ENCODE measurements around the gene OPCML.

Gene OPCML

GRCh38 chr11:133553885-133554740, 21.8 kb upstream of the OPCML start:
- H3K4me2 ChIP-seq (ENCODE audit: low read depth, low read length, poor library complexity, severe bottlenecking), result no peak overlapping the region
- peaks cover 5% of the 10 kb centered on the region; the same call in 1 of the 2 replicates for H3K9me3 ChIP-seq (ENCODE audit: insufficient read depth, low read depth, low read length)
- no peaks in the 10 kb centered on the region for H3K27me3 ChIP-seq (ENCODE audit: insufficient read depth, low read length, poor library complexity, severe bottlenecking)
- no peak overlapping the region for H3K9ac ChIP-seq (ENCODE audit: low read depth, low read length, poor library complexity, severe bottlenecking)
- no peak overlapping the region for H3K4me3 ChIP-seq (ENCODE audit: low read length, poor library complexity, severe bottlenecking)
- no peaks in the 10 kb centered on the region for H3K9me2 ChIP-seq (replicated peaks; ENCODE audit: low read depth, low read length)
- TF ChIP-seq CTCF (conservative IDR thresholded peaks at IDR 0.05; ENCODE audit: low read length) (no peak), EZH2phosphoT487 (IDR thresholded peaks at IDR 0.05; ENCODE audit: borderline replicate concordance) (no peak)
- H3F3A ChIP-seq (ENCODE audit: low read depth), result no peaks in the 10 kb centered on the region
- H3K36me3 ChIP-seq (ENCODE audit: insufficient read depth, low read length), result no peaks in the 10 kb centered on the region
- H4K20me1 ChIP-seq (ENCODE audit: insufficient read depth, low read length, poor library complexity, severe bottlenecking), result no peaks in the 10 kb centered on the region
- H3K79me2 ChIP-seq (ENCODE audit: insufficient read depth, low read length), result no peaks in the 10 kb centered on the region
- no peaks in the 10 kb centered on the region for H3K4me1 ChIP-seq (ENCODE audit: insufficient read depth, low read length, poor library complexity, severe bottlenecking)
- no peak overlapping the region for H2AFZ ChIP-seq (ENCODE audit: low read length)

GRCh38 chr11:133552938-133553337, 20.6 kb upstream of the OPCML start:
- H4K20me1 ChIP-seq (ENCODE audit: insufficient read depth, low read length, poor library complexity, severe bottlenecking), result no peaks in the 10 kb centered on the region
- no peak for TF ChIP-seq EZH2phosphoT487 (IDR thresholded peaks at IDR 0.05; ENCODE audit: borderline replicate concordance)
- no peak for TF ChIP-seq CTCF (conservative IDR thresholded peaks at IDR 0.05; ENCODE audit: low read length)
- H3K4me1 ChIP-seq (ENCODE audit: insufficient read depth, low read length, poor library complexity, severe bottlenecking), result no peaks in the 10 kb centered on the region
- H3F3A ChIP-seq (ENCODE audit: low read depth), result no peaks in the 10 kb centered on the region
- H3K79me2 ChIP-seq (ENCODE audit: insufficient read depth, low read length), result no peaks in the 10 kb centered on the region
- no peaks in the 10 kb centered on the region for H3K27me3 ChIP-seq (ENCODE audit: insufficient read depth, low read length, poor library complexity, severe bottlenecking)
- H3K9me3 ChIP-seq (ENCODE audit: insufficient read depth, low read depth, low read length), result peaks cover 5% of the 10 kb centered on the region; the same call in 1 of the 2 replicates
- H3K4me2 ChIP-seq (ENCODE audit: low read depth, low read length, poor library complexity, severe bottlenecking), result no peak overlapping the region
- no peak overlapping the region for H3K4me3 ChIP-seq (ENCODE audit: low read length, poor library complexity, severe bottlenecking)
- H3K9me2 ChIP-seq (replicated peaks; ENCODE audit: low read depth, low read length), result no peaks in the 10 kb centered on the region
- H3K36me3 ChIP-seq (ENCODE audit: insufficient read depth, low read length), result no peaks in the 10 kb centered on the region
- H2AFZ ChIP-seq (ENCODE audit: low read length), result no peak overlapping the region
- H3K9ac ChIP-seq (ENCODE audit: low read depth, low read length, poor library complexity, severe bottlenecking), result no peak overlapping the region

- H3K4me1 ChIP-seq (ENCODE audit: insufficient read depth, low read length, poor library complexity, severe bottlenecking), result no peaks in the 10 kb centered on the region
- H3K27me3 ChIP-seq (ENCODE audit: insufficient read depth, low read length, poor library complexity, severe bottlenecking), result no peaks in the 10 kb centered on the region
- H3K9me3 ChIP-seq (ENCODE audit: insufficient read depth, low read depth, low read length), result peaks cover 5% of the 10 kb centered on the region; the same call in 1 of the 2 replicates
- no peak for TF ChIP-seq CTCF (conservative IDR thresholded peaks at IDR 0.05; ENCODE audit: low read length)
- no peak for TF ChIP-seq EZH2phosphoT487 (IDR thresholded peaks at IDR 0.05; ENCODE audit: borderline replicate concordance)
- H3K9ac ChIP-seq (ENCODE audit: low read depth, low read length, poor library complexity, severe bottlenecking), result no peak overlapping the region
- H3K9me2 ChIP-seq (replicated peaks; ENCODE audit: low read depth, low read length), result no peaks in the 10 kb centered on the region
- no peaks in the 10 kb centered on the region for H3K36me3 ChIP-seq (ENCODE audit: insufficient read depth, low read length)
- no peak overlapping the region for H2AFZ ChIP-seq (ENCODE audit: low read length)
- no peaks in the 10 kb centered on the region for H3K79me2 ChIP-seq (ENCODE audit: insufficient read depth, low read length)
- H3K4me2 ChIP-seq (ENCODE audit: low read depth, low read length, poor library complexity, severe bottlenecking), result no peak overlapping the region
- no peak overlapping the region for H3K4me3 ChIP-seq (ENCODE audit: low read length, poor library complexity, severe bottlenecking)
- H4K20me1 ChIP-seq (ENCODE audit: insufficient read depth, low read length, poor library complexity, severe bottlenecking), result no peaks in the 10 kb centered on the region
- no peaks in the 10 kb centered on the region for H3F3A ChIP-seq (ENCODE audit: low read depth)
Measured at GRCh38 chr11:133551064-133551463, 18.8 kb upstream of the OPCML start.
